ENCODE measurements around the gene MANF. TPM values are rescaled to one million over a fixed set of nuclear protein-coding genes. Genes with fewer than 3 reads are reported as not detected.

Gene MANF
- total RNA-seq, 1 donor from 2014 or later: 265 TPM

- H3K4me3 ChIP-seq (ENCODE audit: low read depth, low read length): no peak overlapping the region
- DNase-seq (ENCODE audit: low read depth): peak; percentile 32
- peak; percentile 83 for TF ChIP-seq CTCF (conservative IDR thresholded peaks at IDR 0.05; ENCODE audit: low read depth, low read length)
Measured at GRCh38 chr3:51371943-51372557, 13.0 kb upstream of the MANF start.

GRCh38 chr3:51373658-51374421, 11.3 kb upstream of the MANF start:
- no peak for DNase-seq (ENCODE audit: low read depth)
- H3K4me3 ChIP-seq (ENCODE audit: low read depth, low read length): no peak overlapping the region
- no peak for TF ChIP-seq CTCF (conservative IDR thresholded peaks at IDR 0.05; ENCODE audit: low read depth, low read length)

- TF ChIP-seq CTCF (conservative IDR thresholded peaks at IDR 0.05; ENCODE audit: low read depth, low read length): no peak
- DNase-seq (ENCODE audit: low read depth): no peak
- no peak overlapping the region for H3K4me3 ChIP-seq (ENCODE audit: low read depth, low read length)
Measured at GRCh38 chr3:51374456-51374855, 10.6 kb upstream of the MANF start.

GRCh38 chr3:51375136-51375535, 10.0 kb upstream of the MANF start:
- no peak for DNase-seq (ENCODE audit: low read depth)
- TF ChIP-seq CTCF (conservative IDR thresholded peaks at IDR 0.05; ENCODE audit: low read depth, low read length): no peak
- no peak overlapping the region for H3K4me3 ChIP-seq (ENCODE audit: low read depth, low read length)

GRCh38 chr3:51375571-51375970, 9.5 kb upstream of the MANF start:
- H3K4me3 ChIP-seq (ENCODE audit: low read depth, low read length): no peak overlapping the region
- DNase-seq (ENCODE audit: low read depth): no peak
- no peak for TF ChIP-seq CTCF (conservative IDR thresholded peaks at IDR 0.05; ENCODE audit: low read depth, low read length)

GRCh38 chr3:51378065-51378464, 7.0 kb upstream of the MANF start:
- no peak for DNase-seq (ENCODE audit: low read depth)
- no peak for TF ChIP-seq CTCF (conservative IDR thresholded peaks at IDR 0.05; ENCODE audit: low read depth, low read length)
- no peak overlapping the region for H3K4me3 ChIP-seq (ENCODE audit: low read depth, low read length)

GRCh38 chr3:51378726-51379125, 6.4 kb upstream of the MANF start:
- H3K4me3 ChIP-seq (ENCODE audit: low read depth, low read length): no peak overlapping the region
- TF ChIP-seq CTCF (conservative IDR thresholded peaks at IDR 0.05; ENCODE audit: low read depth, low read length): no peak
- DNase-seq (ENCODE audit: low read depth): no peak
